ENCODE measurements around the gene CFLAR.
"Not testable (repeated sequence)": the region's sequence is repeated elsewhere in the genome, so short reads cannot be mapped to it uniquely, and the experiment has no call there.

CFLAR gene

DNA sequence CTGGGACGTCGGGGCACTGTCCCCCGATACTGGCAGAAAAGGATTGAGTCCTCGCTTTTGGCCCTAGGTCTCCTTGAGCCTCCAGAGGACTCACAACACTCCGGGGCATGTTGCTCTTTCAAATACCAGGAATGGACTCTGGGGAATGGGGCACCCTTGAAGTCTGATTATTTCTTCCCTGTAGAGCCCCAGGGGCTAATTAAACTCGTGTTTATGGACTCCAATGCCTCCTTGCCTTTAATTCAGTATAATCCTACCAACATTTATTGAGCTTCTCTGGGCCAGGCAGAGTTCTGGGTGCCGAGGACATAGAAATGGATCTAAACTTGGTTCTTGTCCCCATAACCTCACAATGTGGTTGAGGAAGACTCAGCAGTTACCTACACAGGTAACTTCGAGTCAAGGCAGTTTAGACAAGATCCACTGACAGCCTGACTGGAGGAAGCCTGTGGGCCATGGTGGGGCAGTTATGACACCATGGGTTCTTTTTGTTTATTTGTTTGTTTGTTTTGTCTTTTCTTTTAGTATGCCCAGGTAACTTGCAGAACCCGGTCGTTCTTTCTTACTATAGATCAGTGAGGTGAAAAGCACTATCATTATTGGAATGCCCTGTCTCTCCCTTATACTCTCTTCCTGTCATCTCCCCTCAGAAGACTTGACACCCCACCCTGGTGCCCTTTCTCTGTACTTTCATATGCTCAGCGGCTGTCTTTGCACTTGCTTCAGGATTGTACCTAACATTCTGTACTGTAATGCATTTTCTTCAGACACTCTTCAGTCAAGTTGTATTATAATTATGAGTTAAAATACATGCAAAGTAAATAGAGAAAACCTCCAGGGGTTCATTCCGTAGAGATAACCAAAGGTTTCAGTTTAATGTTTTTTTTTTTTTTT, 3.2 kb downstream of the CFLAR start:
- no peak for DNase-seq

DNA sequence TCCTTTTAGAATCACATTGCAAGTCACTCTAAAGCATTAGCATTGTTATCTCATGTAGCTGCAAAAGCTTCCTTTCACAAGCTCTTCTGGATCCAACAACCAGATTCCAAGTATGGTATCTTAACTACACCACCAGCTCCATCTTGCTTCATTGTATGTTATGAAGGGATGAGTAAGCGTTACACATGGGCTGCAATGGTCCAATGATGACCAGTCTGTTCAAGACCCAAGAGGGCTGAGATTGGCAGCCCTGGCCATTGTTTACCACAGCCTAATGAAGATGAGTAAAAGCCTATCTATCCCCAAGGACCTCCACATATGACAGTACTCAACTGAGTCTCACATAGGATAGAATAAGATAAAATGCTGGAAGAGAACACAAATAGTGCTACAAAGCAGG, 6.3 kb downstream of the CFLAR start:
- DNase-seq: no peak

DNA sequence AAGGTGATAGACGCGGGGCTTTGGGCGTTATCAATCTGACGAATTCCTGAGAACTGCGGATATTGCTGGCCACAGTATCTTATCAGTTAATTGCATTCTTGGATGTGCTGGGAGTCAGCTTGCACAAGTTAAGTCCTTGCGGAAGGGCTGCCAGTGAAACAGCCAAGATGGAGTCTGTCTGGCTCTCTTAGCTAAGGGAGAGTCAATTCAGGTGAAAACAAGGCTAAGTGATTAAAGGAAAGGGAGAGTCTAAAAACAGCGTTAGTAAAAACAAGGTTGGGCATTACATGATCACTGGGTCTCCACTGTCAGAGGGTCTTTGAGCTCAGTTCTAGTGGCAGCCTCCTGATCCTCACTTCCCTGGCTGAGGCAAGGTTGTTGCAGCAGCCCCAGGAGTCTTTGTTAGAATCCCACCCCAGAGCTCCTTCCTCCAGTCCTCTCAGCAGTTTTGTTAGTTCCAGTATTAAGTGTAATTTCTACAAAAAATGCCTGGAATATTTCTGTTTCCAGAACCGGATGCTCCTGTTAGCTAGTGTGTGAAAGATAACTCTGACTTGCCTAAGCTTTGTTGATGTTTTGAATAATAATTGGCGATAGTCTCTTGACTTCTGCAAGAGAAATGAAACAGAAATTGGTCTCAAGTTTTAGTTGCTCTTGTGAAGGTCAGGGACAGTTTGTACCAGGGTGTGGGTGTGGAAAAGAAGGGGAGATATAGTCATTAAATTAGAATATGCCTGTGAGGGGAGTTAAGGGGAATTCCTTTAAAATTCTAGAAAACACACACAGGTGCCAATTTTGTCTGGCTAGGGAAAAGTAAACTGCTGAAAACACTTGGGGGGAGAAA, 10.6 kb downstream of the CFLAR start:
- no peak for DNase-seq

DNA sequence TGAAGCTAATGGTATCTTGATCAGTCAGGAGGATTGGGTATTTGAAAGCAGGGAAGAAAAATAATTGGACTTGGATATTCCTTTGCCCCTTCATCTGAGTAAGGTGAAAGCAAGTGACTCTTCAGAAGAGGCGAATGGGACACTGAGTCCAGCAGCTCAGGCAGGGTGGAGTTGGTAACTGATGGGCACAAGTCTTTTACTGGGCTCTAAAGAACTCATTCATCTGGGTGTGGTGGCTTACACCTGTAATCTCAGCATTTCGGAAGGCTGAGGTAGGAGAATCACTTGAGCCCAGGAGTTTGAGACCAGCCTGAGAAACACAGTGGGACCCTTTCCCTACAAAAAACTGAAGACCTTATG, 11.2 kb downstream of the CFLAR start:
- no peak for DNase-seq

DNA sequence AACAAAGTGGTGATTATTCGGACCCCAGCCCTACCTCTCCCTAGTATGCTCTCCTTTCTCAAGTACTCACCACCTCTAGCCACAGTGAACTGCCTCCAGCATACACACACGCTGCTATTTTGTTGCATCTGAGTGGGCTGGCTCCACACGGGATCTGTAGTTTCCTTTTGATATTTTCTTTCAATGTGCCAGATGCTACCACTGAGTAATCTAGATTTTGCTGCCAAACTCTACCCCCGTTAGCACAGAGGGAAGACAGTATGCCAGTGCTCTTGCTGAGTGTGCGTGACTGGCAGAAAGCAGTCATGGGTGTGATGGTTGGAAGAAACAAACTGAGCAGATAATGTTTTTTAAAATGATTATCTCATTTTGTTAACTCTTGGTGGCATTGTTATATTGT, 11.6 kb downstream of the CFLAR start:
- peak; percentile 55 to 70 for DNase-seq

DNA sequence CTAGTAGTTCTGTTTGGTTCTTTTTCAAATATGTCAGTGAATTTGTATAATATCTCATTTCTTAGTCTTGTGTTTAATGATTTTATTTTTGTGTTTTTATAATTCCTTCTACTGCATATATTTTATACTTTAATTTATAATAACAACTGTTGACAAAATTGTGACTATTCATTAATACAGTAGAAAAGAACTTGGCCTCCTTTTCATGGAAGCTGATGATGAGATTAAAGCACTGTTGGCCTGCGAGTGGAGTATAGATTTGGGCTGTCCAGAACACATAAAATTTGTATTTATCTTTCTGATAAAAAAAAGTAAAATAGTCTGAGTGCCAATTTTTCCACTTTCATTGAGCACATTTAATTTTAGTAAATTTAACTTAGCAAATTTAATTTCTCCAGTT, 12.1 kb downstream of the CFLAR start:
- DNase-seq: no peak

DNA sequence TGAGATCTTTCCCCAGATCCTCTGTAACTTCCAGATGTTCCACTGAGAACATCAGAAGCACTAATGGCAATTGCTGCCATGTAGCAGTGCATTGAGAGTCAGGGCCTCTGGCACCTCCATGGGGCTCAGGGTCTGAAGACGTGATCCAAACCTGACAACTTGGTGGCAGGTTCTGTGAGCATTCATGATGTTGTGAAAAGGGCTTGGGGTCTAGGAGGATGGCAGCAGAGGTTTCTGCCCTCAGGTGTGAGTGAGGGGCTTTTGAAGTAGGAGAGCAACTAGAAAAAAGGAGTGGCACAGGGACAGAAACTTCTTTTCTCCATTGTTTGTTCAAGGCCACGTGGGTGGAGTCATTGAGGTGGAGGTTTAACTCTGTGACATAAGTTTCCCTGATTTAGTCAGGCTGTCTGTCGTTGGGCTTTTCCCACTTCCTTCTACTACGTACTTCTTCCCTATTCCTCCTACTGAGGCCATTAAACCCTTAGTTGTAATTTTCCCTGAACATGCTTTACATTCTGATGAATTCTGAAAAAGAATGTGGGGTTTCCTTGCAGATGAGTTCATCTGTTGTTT, 13.1 kb downstream of the CFLAR start:
- peak; percentile 51 to 67 for DNase-seq

DNA sequence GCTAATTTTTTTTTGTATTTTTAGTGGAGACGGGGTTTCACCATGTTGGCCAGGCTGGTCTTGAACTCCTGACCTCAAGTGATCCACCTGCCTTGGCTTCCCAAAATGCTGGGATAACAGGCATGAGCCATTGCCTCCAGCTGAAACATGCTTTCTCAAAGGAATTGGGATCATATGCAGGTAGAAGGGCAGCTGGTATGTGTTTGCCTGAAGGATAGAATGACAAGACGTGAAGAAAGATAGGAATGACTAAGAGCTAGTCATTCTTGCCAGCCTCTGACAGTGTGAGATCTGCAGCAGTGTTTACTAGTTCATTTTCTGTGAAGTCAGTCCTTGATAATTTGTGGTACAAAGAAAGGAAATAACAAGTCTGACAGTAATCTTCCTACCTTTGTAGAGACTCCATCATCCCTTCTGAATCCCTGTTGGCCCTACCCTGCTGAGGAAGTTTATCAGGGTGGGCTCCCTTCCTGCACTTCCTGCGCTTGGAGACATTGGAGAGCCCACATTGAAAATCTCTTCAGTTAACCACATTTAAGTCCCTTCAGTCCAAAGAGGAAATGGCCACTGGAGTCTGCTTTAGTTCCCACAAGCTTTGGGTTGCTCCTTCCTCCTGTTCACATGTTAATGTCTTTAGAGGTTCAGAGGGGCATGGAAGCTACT, 14.7 kb downstream of the CFLAR start:
- DNase-seq: no peak

DNA sequence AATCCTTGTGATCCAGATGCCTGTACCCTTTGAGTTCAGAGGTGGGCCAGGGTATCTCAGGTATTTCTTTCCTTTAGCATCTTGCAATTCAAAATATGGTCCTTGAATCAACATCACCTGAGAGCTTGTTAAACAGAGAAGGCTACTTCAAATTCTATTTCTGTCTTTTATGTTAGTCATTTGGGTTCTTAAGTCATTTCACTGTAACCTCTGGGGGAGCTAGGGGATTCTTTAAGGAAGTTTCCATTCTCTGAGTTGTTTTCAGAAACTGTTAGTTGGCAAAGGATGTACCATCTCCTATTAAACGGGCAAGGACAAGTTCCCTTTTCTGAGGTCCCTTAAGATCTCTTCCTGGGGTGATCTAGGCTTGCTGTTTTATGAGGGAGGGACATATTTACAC, 16.6 kb downstream of the CFLAR start:
- no peak for DNase-seq

DNA sequence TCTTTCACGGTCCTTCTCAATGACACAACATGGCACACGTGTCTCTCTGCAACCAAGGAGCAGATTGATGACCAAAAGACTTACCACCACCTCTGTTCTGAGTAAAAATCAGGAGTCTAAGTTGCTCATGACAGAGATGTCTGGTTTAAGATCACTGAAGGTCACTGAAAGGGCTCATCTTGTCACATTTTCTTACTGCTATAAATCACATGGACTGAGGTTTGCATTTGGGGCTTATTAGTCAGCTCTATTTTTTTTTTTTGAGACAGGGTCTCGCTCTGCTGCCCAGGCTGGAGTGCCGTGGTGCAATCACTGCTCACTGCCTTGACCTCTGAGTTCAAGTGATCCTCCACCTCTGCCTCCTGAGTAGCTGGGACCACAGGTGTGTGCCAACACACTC, 19.4 kb downstream of the CFLAR start:
- DNase-seq: no peak

DNA sequence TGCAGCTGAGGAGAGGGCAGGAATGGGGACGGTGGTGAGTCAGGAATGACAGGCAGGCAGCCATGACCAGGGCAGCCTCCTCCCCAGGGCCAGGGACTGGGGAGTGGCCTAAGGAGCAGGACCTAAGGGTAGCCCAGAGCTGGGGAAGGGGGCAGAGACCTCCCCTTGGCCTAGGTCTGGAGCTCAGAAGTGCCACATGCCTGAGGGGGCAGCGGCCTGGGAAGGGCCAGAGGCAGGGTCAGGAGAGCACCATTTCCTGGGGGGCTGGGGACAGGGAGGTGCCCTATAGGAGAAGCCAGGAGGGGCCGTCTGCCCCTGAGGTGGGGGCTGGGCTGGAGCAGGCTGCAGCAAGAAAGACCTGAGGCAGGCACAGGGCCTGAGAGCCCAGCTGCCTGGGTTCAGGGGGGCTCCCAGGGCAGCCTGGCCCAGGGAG, 20.9 kb downstream of the CFLAR start:
- DNase-seq: no peak

DNA sequence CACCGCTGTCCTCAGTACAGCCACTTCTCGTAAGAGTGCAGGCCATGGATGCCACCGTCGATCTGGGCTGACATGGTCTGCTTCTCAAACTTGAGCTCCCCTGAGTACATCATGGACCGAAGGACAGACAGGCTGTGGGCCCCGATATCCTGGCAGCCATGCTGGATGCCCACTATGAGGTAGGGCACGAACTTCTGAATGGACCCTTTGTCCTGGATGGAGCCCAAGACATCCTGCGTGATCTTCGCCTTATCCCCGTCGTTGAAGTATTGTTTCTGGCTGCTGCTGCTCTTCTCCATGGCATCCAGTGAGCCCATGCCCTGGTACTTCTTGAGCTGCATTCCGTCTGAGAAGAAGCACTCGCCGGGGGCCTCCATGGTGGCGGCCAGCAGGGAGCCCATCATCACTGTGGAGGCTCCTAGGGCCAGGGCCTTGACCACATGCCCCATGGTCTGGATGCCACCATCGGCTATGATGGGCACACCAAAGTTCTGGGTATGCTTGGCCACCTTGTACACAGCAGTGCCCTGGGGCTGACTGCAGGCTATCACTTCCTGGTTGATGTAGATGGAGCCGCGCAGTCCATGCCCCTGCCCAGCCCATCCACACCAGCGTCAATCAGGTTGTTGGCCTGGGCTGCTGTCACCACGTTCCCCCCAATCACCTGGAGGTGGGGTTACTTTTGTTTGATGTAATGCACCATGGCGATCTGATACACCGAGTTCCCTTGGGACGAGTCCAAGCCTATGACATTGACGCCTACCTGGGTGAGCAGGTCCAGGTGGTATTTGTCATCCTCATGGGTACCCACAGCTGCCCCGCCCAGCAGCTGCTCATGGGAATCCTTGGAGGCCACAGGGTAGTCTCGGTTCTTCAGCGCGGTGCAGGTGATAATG, 21.8 kb downstream of the CFLAR start:
- DNase-seq: no peak

DNA sequence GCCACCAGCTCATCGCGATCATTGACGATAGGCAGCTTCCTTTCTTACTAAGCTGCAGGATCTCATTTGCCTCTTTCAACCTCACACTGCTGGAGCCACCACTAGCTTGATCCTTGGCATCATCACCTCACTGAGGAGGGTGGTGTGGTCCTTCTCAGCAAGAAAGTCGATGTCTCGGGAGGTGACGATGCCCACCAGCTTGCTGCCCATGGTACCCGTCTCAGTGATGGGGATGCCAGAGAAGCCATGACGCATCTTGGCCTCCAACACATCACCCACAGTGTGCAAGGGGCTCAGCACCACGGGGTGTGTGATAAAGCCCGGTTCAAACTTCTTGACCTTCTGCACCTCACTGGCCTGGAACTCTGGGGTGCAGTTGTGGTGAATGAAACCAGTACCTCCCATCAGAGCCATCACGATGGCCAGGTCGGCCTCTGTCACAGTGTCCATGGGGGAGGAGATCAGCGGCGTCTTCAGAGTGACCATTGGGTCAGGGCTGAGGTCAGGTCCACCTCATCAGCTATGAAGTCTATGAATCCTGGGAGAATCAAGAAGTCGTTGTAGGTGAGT, 22.5 kb downstream of the CFLAR start:
- DNase-seq: no peak

DNA sequence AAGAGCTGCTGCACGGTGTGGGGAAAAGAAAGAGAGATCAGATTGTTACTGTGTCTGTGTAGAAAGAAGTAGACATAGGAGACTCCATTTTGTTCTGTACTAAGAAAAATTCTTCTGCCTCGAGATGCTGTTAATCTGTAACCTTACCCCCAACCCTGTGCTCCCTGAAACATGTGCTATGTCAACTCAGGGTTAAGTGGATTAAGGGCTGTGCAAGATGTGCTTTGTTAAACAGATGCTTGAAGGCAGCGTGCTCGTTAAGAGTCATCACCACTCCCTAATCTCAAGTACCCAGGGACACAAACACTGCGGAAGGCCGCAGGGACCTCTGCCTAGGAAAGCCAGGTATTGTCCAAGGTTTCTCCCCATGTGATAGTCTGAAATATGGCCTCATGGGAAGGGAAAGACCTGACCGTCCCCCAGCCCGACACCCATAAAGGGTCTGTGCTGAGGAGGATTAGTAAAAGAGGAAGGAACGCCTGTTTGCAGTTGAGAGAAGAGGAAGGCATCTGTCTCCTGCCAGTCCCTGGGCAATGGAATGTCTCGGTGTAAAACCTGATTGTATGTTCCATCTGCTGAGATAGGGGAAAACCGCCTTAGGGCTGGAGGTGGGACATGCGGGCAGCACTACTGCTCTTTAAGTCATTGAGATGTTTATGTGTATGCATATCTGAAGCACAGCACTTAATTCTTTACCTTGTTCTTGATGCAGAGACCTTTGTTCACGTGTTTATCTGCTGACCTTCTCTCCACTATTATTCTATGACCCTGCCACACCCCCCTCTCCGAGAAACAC, 23.2 kb downstream of the CFLAR start:
- not testable (repeated sequence) for DNase-seq

DNA sequence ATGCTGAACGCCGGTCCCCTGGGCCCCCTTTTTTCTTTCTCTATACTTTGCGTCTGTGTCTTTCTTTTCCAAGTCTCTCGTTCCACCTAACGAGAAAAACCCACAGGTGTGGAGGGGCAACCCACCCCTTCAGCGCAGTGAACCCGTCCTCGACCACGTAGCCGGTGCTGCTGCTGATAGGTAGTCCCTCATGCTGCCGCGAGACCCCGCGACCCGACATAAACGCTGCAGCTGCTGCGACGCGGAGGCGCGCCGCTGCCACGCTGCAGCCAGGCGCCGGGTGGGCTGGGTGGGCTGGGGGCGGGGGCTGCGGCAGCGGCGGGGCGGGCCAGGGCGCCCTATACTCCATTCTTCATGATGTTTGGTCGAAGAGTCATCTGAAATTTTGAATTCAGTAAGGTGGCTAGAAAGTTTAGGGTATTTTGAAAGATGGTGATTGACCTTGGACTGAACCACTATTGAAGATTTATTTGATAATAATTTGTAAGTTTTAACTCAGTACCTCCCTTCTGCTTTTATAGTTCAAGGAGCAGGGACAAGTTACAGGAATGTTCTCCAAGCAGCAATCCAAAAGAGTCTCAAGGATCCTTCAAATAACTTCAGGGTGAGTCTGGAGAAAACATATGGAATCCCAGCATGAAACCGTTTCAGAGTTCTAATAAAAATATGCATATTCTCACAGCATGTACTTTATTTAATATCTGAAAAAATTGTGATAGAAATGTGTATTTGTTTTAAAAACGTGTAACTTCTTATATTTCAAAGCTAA, 24.1 kb downstream of the CFLAR start:
- no peak for DNase-seq

DNA sequence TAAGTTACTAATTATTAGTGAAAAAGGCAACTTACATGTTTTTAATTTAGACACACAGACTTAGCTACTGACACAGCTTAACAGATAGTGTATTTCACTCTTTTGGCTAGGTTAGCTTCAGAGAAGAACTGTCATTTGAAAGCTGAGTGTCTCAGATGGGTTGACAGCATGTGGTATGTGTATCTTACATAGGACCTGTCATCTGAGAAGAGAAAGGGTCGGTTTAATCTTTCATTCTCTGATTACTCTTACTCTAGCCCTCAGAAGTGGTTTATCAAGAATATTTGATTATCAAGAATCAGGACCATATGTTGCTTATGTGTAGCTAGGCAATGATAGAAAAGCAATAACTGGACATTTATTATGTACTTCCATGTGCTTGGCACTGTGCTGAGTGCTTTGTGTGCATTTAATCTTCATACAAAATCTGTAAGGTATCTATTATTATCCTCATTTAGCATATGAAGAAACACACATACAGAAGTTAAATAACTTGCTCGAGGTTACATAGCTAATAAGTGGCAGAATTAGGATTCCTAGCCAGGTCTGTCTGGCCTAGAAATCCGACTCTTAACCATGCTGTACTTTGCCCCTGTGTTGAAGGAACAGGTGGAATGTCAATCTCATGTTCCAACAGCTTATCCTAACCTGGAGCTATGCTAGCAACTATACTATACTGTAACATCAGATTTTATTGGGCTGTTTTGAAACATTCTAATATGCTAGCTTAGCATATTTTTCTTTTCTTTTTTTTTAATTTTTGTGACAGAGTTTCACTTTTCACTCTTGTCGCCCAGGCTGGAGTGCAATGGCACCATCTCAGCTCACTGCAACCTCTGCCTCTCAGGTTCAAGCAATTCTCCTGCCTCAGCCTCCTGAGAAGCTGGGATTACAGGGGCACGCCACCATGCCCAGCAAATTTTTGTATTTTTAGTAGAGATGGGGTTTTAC, 28.4 kb downstream of the CFLAR start:
- no peak for DNase-seq

DNA sequence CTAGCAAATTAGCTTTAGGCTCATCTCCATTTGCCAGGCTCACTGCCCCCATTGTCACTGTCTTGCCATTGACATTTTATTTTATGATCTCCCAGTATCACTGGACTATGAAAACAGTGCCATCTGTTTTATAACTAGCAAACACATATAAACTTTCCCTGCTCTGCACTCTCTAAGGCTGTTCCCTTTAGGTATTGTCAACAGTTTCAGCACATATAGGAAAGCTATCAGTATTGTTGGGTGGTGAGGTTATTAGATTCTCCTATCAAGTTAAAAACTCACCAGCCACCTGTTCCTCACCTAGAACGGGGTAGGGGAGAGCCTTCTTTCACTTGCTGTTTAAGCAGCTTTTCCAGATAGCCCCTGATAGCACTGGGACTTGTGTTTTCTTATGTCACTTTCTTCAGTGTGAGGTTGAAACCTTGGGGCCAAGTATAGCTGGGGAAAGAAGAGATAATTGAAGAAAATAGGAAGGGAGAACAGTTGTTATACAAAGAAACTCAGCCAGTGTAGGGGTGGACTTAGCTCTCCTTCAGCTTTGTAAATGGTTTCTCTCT, 32.5 kb downstream of the CFLAR start:
- no peak for DNase-seq

DNA sequence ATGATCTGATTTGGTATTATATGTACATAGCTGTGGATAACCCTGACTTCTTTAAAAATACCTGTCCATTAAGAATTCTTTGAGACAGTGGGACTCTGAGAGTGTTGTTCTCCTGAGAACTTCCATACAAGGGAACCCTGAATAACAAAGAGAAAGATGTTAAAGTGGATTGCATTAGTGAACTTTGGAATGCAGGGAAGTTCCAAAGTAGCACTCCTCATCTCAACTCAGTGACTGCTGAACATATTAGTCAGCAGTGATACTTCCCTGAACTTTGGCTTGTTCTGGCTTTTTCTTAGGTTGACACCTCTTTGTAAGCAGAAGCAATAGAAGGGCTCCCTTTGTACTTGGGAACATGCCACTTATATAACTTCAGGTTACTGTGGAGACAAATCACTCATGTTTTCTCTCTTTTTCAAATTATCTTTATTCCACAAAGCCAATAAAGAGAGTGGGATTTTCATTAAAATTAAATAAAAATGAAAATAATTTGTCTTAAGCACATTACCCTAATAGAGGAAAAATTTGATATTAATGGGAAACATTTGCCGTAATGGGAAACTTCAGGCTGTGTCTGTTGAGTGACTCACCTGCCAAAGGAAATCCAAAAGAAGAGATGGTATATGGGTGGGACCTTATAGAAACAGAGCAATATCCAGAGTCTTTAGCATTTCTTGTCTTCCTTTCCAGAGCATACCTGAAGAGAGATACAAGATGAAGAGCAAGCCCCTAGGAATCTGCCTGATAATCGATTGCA, 33.3 kb downstream of the CFLAR start:
- DNase-seq: no peak

All from activated CD4-positive, alpha-beta T cell treated with anti-CD3 and anti-CD28 coated beads, Interleukin-2, amount 50 U/mL, for 48 hours (primary cell).